HG03175 (cell line): ENCODE data around the gene IFITM1.
"Not testable (repeated sequence)": the region's sequence is repeated elsewhere in the genome, so short reads cannot be mapped to it uniquely, and the experiment has no call there.

Experiments used
- ATAC-seq: cut with Tn5 transposase; IDR thresholded peaks from one replicate; pipeline ENCODE4 v1.9.1; 2021; ENCODE audit warnings: mild to moderate bottlenecking, moderate library complexity; ENCODE audit not compliant: unreplicated experiment

The IFITM1 gene

DNA sequence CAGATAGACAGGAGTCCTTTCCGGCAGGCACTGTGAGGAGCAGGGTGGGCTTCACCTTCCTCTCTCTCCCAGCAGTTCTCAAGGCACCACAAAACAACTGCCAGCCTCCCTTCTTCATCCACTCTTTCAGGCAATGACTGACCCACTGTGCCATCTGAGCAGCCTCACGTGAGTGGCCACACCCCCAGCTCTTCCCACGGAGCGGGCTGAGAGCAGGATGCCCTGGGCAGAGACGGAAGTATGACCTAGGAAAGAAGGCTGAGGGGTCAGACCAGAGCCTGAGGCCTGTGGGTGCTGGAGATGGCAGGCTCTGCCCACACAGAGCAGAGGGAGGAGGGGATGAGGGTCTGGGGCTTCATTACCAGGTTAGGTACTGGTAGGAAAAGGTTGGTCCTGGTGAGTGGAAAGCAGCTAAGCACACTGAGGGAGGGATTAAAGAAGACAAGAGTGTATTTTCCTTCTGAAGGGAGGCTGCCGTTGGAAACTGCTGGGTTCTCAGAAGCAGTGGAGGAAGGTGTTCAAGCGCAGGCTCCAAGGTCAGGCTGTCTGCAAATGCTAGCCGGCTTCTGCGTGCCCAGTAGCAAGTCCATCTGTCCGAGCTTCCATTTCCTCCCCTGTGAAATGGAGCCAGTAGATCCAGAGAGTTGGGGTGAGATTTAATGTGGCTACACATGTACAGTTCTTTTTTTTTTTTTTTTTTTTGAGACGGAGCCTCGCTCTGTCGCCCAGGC, 31.0 kb upstream of the IFITM1 start:
- ATAC-seq = no peak

- no peak for ATAC-seq
Measured at GRCh38 chr11:283405-284104, 30.3 kb upstream of the IFITM1 start.

DNA sequence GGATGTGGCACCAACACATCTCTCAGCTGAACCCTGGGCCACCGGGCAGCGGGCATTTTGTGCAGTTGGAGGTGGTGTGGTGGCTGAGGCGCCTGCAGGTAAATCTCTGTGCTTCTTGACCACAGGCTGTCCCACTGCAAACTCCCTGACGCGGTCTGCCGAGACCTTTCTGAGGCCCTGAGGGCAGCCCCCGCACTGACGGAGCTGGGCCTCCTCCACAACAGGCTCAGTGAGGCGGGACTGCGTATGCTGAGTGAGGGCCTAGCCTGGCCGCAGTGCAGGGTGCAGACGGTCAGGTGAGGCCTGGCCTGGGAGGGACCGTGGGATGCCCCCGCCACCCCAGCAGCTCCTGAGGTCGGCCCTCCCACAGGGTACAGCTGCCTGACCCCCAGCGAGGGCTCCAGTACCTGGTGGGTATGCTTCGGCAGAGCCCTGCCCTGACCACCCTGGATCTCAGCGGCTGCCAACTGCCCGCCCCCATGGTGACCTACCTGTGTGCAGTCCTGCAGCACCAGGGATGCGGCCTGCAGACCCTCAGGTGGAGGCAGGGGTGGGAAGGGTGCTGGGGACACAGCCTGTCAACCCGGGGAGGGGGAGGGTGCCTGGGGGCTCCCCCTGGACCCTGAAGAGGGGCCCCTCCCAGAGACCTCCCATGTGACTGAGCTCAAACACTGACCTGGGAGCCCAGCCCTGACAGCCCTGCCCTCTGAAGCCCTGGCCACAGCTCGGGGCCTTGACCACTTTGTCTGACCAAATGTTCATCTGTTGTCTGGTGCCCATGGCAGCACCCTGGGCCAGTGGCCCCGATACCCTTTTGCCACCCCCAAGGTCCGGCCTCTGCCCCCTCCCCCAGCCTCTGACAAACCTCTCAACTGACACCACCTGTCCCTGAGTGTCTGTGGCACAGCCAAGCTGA, 29.5 kb upstream of the IFITM1 start:
- ATAC-seq = no peak

GRCh38 chr11:285021-285893, 28.6 kb upstream of the IFITM1 start:
- ATAC-seq = no peak

DNA sequence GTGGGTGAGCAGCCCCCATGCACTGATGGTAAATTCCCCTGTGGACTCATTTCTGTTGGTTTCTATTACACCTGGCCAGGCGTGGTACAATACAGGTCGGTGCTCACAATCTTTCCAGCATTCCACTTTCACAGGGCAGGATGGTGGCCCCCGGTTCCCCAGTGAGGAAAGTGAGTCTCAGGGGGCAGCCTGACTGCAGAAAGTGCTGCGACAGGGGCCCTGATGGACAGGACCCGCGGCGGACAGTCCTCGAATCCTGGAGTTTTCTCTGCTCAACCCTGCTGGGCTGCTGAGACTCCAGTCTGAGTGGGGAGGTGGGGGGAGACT, 28.0 kb upstream of the IFITM1 start:
- no peak for ATAC-seq

DNA sequence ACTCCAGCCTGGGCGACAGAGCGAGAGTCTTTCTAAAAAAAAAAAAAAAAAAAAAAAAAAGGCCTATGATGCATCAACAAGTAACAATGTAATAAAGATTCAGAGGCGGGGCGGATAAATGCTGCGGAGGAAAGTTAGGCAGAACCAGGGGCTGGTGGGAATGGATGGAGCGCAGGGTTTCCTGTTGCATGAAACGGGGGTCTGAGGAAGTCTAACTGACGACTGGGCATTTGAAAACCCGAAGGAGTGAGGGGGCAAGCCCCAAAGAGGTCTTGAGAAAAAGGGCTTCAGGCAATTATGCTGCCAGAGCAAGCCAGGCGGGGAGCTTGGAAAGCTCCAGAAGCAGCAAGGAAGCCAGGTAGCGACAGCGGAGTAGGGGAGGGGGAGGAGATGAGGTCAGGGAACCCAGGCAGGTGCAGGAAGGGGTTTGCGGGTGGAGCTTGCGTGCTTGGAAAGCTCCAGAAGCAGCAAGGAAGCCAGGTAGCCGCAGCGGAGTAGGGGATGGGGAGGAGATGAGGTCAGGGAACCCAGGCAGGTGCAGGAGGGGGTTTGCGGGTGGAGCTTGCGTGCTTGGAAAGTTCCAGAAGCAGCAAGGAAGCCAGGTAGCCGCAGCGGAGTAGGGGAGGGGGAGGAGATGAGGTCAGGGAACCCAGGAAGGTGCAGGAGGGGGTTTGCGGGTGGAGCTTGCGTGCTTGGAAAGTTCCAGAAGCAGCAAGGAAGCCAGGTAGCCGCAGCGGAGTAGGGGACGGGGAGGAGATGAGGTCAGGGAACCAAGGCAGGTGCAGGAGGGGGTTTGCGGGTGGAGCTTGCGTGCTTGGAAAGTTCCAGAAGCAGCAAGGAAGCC, 26.6 kb upstream of the IFITM1 start:
- not testable (repeated sequence) for ATAC-seq

- no peak for ATAC-seq
Measured at GRCh38 chr11:287821-288477, 25.9 kb upstream of the IFITM1 start.

GRCh38 chr11:288478-289397, 25.1 kb upstream of the IFITM1 start, which contains the start of gene PGGHG:
PGGHG (plus strand) TSS chr11:289126; CDS start chr11:289817, 691 bp downstream.
- peak; percentile 69 for ATAC-seq

- ATAC-seq = no peak
Measured at GRCh38 chr11:289398-289711, 24.5 kb upstream of the IFITM1 start.

DNA sequence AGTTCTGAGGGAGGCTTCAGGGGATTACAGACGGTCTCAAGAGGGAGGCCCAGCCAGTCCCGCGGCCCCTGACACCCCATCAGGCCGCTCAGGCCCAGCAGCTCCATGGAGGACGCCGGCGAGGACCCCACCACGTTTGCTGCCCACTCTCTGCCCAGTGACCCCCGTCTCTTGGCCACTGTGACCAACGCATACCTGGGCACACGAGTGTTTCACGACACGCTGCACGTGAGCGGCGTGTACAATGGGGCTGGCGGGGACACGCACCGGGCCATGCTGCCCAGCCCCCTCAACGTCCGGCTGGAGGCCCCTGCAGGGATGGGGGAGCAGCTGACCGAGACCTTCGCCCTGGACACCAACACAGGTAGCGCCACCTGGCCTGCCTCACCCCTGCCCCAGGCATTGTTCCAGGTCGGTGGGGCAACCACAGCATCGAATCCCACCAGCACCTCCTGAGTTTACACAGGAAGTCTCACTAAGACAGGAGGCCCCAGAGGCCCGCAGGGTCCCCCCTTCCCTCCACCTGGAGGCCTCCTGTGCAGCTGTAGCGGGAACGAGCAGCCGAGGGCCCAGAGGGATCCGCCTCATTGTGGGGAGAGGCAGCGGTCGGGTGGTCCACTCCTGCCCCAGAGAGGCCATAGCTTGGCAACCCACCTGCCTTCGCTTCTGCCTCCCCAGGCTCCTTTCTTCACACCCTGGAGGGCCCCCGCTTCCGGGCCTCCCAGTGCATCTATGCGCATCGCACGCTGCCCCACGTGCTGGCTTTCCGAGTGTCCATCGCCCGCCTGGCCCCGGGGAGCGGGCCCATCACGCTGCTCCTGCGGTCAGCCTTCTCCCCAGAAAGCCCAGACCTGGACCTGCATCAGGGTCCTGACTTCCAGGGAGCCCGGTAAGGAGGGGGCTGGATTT, 23.9 kb upstream of the IFITM1 start:
- no peak for ATAC-seq

GRCh38 chr11:290621-291231, 23.1 kb upstream of the IFITM1 start:
- ATAC-seq = no peak

DNA sequence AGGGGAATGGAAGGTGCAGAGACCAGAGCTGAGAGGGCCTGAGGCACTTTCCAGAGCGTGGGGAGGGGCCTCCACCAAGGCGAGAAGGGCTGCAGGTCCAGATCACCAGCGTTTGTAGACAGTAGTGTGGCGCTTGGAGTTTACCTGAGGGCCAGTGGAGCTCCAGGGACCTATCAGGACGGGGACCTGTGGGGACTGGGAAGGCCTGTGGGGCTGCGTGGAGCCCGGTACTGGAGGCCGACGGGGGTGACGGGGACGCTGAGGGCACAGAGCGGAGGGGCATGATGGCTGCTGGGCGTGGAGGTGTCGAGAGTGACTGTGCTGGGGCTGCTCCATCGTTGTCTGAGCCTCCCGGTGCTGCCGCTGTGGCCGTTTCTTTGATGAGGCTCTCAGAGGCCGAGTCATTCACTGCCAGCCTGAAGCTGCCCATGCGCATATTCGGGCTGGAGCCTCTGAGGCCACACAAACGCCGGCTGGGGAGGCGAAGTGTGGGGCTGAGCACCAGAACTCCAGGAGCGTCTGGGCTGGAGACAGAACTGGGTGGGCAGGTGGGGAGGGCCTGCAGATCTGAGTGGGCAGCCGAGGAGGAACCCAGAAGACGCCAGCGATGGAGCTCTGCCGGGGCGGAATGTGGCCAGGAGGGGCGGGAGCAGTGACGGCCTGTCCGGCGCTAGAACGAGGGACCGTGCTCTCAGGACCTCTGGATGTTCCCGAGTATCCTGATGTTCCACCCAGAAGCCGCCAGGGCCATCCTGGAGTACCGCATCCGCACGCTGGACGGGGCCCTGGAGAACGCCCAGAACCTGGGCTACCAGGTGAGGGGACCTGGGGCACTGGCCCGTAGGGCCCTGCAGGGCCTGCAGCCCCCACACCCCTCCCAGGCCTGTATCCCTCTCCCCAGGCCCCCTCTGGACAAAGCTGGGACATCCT, 22.3 kb upstream of the IFITM1 start:
- ATAC-seq = no peak

DNA sequence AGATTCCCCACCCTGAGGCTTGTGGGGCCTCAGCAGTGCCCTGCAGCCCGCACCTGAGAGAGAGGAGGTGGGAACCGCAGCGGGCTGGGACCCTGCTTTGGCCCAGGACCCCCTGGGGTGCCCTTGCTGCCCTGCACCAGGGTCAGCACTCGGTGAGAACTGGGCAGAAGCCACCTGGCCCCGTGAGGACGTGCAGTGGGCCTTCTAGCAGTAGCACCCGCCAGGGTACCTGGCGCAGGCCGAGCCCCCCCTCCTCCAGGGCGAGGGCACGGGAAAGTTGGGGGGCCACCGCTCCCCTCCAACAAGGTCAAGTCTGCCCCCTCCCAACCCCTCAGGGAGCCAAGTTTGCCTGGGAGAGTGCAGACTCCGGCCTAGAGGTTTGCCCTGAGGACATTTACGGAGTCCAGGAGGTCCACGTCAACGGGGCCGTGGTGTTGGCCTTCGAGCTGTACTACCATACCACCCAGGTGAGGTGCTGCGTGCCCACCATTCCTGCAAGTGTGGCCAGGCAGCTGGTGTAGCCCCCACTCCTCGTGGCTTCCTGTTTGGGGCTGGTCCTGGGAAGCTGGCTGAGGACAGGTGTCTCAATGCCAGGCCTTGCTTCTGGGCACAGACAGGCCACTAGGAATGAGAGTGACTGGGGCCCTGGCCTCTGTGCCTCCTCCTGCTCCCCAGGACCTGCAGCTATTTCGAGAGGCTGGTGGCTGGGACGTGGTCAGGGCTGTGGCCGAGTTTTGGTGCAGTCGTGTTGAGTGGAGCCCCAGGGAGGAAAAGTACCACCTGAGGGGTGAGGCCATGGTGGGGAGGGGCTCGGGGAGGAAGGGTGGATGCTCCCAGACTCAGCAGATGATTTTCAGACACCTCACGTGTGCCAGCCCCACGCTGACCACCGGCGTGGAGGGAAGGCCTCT, 21.4 kb upstream of the IFITM1 start:
- no peak for ATAC-seq

- no peak for ATAC-seq
Measured at GRCh38 chr11:293271-293851, 20.5 kb upstream of the IFITM1 start.
